ENCODE measurements around the gene MAGOH.

MAGOH gene

GRCh38 chr1:53182111-53182593 is 56.2 kb downstream of the MAGOH start:
- peak; percentile 82 for TF ChIP-seq CTCF (IDR thresholded peaks at IDR 0.05; ENCODE audit: insufficient read depth, low read depth, low read length, missing control alignments)
- peak; percentile 88 for DNase-seq (ENCODE audit: low read depth)
- no peak overlapping the region for H3K4me3 ChIP-seq (ENCODE audit: low read depth, low read length)

GRCh38 chr1:53180951-53181350 is 57.4 kb downstream of the MAGOH start:
- no peak for TF ChIP-seq CTCF (IDR thresholded peaks at IDR 0.05; ENCODE audit: insufficient read depth, low read depth, low read length, missing control alignments)
- DNase-seq (ENCODE audit: low read depth): no peak
- no peak overlapping the region for H3K4me3 ChIP-seq (ENCODE audit: low read depth, low read length)

GRCh38 chr1:53180226-53180625 is 58.1 kb downstream of the MAGOH start:
- no peak for TF ChIP-seq CTCF (IDR thresholded peaks at IDR 0.05; ENCODE audit: insufficient read depth, low read depth, low read length, missing control alignments)
- DNase-seq (ENCODE audit: low read depth): no peak
- H3K4me3 ChIP-seq (ENCODE audit: low read depth, low read length): no peak overlapping the region

Data from GM12865 (cell line).